Frontal cortex (tissue), 4 donors: ENCODE results near the gene RNF157. TPM values are rescaled to one million over a fixed set of nuclear protein-coding genes. Genes with fewer than 3 reads are reported as not detected.

Experiments used
- DNase-seq, 2 donors: peaks; one replicate each; pipeline ENCODE4 v3.0.0; 2012; ENCODE audit warnings: low spot score in 2 of 2
- FAIRE-seq: peaks from 2 replicates; lab custom pipeline; 2012; peaks lifted over from hg19 to GRCh38; lab: Jason Lieb, UNC
- total RNA-seq: library from RNA; depleted of rRNA; stranded (reverse); fragments of >200 nt; gene quantifications from one replicate; pipeline ENCODE4 v1.2.3, GENCODE V29; 2014
- donor health status: control.
- donor health status: control.
- donor health status: control.

Gene RNF157
- total RNA-seq, 1 donor from 2014 or later = 18.3 TPM

DNA sequence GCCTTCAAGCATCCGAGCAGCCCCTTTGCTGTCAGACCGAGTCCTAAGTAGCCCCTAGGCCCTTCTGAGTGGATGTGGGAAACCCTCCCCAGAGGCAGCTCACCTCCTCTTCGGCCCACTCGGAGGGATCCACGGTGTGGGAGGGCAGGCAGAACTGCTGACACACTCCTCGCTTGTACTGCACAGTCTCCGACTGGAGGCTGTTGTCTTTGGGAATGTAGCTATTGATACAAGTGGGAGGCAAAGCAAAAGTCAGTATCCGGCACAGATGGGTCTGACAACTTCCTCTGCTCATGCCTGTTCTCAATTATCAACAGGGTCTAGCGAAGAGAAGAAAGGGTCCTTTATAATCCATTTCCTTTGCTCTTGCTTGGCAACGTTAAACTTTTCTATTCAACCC is 73.4 kb downstream of the RNF157 start:
- no peak for DNase-seq
- no peak for FAIRE-seq

DNA sequence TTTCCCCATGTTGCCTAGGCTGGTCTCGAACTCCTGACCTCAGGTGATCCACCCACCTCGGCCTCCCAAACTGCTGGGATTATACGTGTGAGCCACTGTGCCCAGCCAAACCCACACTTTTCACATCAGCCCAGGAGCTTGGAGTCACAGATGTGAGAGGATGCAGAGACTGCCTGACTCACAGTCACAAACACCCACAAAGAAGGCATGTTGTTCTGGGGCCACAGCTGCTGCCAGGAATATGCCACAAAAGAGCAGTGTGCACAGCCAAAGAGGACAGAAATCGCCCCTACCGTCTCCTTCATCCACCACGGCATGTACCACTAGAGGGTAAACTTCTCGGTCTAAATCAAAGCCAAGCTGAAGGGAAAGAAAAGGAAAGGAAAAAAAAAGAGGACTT is 74.1 kb downstream of the RNF157 start:
- no peak for FAIRE-seq
- DNase-seq = peak; percentile 48 to 63

DNA sequence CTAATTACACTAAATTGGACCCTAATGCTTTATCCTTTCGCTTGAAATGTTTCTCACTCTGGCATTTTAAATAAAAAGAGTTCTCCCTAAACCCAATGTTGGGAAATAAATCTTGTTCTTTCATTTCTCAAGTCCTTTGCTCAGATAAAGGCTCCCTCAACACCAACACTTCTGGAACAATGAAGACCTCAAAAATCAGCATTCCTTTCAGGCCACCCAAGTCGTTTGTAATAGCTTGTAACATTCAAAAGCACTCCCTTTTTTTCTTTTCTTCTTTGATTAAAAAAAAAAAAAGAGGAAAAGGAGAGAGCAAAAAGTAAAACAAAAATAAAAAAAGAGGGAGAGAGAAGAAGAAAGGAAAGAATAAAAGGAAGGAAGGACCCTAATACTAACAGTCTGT is 76.0 kb downstream of the RNF157 start:
- DNase-seq = no peak
- no peak for FAIRE-seq

DNA sequence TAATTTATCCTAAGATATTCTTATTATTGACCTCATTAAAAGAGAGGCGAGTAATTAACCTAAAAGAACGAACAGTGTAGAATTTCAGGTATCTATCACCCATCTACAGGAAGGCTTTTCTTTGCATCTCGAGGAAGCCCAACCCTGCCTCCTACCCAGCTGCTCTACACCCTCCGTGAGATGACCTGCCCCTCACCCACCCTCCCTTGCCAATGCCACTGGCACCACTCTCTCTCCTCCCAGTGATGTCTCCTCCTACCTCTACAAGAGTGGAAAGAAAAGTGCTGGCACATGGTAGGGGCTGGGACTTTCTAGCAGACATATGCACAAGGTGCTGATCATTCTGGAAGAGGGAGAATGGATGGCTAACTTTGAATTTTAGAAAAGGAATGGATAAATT is 76.4 kb downstream of the RNF157 start:
- no peak for DNase-seq
- no peak for FAIRE-seq

DNA sequence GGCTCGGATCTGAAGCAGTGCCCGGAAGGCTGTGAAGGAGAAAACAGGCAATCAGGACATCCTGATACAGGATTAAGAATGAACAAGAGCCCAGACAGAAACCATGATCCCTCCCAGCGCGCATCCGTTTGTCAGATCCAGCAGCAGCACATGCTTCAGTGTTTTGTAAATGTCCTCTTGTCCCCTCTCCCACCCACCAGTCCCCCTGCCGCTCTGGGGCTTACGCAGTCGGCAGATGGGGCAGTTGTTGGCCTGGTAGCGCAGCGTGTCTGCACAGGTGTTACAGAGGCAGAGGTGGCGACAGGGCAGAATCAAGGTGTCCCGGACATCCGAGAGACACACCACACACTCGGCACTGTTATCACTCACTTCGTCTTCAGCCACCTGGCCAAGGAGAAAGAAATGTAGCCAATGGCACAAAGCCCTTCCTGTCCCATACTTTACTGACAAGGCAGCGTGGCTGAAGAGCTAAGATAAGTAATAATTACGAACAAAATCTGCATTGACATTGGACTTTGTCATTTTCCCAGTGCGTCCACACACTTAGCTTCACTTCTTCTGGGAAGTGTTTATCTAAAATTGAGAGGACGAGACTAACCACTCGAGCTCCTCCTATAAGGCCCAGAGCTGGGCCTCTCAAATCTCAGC is 78.5 kb downstream of the RNF157 start:
- DNase-seq = no peak
- no peak for FAIRE-seq

DNA sequence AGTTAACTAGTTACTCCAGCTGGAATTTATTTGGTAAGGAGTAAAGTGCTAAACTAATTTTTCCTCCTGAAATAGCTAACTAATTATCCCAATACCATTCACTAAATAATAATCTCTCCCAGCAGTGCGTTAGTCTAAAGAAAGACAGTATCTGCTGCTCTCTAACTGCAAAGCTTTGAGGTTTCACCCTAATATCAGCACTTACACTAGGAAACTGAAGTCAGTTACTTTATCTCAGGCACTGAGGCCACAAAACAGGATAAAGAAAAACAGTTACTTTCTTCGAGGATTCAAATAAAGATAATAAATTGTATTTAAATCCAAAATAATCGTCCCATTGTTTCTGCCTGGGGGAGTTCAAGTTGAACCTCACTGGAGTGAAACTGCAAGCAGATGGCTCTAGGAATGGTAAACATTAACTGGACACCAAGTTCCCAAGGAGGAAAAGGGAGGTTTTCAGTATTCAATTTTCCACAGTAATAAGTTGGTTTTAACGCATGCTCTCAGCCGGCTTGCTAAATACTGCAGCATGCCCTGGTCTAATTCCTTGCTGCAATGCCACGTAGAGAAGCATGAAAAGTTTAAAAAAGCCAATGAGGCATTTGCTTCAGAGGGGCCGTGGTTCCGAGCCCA is 79.3 kb downstream of the RNF157 start:
- no peak for DNase-seq
- FAIRE-seq = no peak

DNA sequence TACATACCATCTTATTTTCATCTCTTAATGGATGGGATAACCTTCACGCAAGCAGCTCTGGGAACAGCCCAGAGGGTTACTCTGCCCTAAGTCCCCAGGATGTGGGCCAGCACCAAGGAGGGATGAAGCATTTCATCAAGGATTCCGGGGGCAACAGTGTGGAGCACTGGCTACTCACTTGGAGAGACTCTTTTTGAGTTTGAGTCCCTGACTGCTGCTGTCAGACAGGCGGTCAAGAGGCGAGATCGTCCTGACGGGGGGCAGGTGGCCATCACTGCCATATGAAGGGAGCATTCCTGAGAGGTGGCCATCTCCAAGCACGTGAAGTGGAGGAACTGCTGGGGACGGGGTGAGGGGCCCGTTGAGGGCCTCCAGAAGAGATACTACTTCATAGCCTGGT is 81.1 kb downstream of the RNF157 start:
- DNase-seq = no peak
- FAIRE-seq = no peak

DNA sequence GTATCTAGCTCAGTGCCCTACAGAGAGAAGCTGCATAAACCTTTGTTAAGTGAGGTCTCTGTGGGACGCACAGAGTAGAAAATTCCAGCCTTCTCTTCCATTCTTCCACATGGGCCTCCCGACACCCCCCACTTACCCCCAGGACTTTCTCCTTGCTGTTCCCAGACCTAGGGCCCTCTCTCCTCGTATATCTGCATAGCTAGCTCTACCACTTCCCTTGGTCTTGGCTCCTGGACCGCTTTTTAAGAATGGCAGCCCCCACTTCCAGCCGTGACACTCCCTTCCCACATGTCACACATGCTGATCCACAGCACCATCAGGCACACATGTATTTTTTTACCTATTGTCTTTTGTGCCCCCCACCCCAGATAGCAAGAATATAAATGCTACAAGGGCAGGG is 82.5 kb downstream of the RNF157 start:
- FAIRE-seq (no peak), DNase-seq (no peak)

DNA sequence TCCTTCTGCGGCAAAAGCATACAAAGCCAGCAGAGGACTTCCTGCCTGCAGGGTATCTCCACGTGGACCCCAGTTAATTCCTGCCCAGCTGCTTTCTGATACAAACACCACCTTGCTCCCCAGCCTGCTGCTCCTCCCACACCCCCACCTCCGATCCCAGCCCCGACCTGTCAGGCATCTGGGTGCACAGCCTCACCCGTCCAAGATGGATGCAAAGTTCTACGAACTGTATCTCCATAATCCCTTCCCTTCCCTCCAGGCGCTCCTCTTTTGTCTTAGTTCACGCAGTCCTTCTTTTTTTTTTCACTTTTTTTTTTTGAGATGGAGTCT is 83.7 kb downstream of the RNF157 start:
- no peak for FAIRE-seq

DNA sequence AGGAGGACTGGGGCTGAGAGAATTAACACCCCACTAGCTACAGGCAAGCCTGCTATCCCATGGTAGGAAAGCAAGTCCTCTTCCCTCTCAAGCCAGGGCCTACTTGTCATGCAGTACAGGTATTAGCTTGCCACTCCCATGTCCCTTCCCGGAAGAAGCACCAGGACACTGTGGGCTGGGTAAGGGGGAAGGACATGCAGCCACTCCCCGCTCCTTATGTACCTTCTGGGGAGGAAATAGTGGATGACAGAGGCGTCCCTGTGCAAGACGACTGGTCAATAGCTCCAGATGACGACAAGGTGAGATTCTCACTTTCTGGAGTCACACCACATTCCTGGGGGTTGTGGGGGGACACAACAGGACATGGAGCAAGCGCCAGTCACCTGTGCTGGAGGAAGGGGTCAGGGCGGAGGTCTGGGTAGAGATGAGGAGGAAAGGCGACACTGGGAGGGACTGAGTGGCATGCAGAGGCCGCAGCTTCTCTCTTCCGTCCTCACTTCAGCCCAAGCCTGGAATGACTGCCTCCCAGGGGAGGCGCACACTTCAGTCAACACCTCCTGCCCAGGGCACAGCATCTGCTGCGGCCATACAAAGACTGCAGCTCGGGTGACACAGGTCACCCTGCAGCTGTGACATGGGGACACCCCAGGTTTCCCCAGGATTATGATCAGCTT is 84.2 kb downstream of the RNF157 start:
- FAIRE-seq (no peak), DNase-seq (no peak)

More for the DNA sequence above, 83.7 kb downstream of the RNF157 start:
- DNase-seq = no peak

DNA sequence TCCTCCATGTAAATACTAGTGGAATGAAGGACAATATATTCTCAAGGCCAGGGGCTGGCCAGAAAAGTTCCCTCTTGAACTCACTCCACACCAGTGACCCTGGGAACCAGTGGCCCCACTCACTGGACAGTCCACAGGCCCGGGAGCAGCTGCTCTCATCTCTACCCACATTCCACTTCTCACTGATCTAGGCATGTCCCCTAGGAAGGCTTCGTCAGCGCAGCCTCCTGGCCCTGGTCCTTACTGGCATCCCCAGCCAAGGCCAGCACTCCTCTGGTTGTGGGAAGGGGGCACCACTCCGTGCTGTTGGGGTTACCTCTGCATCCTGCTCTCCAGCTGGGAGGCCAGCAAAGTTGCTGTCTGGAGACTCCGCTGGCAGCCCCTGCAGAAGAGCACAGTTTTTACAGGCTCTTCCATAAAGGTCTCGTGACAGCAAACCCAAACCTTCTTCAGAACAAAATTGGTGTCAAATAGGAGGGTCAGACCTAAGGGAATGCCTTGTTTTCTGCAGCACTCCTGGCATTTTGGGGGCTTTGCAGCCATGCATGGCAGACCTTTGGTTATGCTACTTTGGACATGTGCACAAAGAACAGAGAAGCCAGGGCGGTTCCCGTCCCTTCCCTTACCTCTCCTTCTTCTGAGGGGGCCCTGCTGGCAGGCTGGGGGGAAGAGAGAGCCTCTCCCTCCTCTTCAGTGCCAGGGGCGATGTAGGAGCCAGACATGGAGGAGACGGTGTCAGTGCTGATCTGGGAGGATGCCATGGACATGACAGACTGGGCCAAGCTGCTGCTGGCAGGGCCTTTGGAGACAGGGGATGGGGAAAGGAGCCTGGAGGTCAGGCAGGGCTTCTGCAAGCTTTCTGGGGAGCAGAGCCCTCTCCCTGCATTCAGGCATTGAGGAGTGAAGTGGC is 85.1 kb downstream of the RNF157 start:
- DNase-seq (no peak), FAIRE-seq (no peak)

DNA sequence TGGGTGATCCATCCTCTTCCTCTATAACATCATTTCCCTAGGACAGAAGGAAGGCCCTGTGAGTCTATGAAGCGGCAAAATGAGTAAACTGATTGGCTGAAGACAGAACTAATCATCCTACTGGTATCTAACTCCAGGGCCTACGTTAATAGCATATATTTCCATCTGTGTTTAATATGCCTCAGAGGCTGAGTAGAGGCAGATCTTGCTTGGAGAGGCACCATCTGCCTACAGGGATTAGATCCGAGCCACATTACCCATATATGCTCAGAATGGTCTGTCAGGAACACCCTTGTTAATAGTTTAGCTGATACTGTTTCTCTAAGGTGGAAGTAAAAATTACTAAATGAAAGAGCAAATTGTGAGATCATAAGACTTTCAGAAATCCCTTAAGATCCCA is 86.0 kb downstream of the RNF157 start:
- no peak for DNase-seq
- no peak for FAIRE-seq

DNA sequence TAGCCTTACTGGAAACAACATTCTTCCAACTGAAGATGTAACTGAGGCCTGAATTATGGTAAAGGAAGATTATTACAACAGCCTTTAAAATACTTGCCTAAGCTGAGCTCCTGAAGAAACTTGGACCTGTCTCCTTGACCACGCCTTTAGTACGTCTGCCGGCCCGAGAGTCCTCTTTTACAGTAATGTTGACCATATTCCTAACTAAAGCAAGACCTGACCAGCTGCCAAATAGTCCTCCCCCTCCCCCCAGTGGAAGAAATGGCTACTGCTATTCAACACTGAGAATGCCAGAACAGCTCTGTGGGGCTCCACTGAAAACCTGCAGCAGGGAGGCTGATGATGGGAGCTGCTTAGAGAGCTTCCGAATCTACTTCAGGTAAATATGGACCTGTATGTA is 86.7 kb downstream of the RNF157 start:
- FAIRE-seq = no peak
- no peak for DNase-seq

DNA sequence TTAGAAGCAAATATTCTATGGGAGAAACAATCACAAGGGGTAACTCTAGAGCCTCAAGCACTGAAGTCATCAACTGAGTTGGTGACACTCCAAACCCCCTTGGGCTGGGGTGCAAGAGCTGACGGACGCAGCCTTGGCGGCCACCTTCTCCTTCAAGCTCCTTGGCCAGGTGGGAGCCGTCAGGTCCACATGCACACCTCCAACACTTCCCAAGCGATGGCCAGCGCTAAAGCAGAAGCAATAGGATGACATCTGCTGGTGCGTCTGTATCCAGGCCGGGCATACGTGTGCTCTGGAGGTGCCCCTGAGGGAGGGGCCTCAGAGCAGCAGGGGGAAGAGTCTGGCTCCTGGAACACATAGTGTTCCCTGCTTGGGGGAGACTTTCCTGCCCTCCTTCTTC is 87.1 kb downstream of the RNF157 start:
- FAIRE-seq (no peak), DNase-seq (no peak)

DNA sequence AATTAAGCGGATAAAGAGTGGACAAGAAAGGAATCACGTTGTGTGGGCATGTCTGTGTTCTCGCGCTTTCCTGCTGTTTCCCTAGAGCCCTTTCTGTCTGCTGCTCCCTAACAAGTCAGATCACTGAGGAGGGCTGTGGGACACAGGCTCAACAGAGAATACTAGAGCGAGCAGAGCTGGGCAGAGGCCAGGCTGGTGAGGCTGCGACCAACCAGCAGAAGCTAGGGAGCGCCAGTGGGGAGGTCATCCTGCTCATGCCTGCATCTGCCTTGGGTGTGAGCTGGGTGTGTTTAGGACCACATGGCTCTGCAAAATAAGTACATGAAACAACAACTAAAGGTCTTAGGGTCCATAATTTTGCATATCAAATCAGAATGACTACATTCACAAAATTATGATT is 87.7 kb downstream of the RNF157 start:
- FAIRE-seq (no peak), DNase-seq (no peak)

DNA sequence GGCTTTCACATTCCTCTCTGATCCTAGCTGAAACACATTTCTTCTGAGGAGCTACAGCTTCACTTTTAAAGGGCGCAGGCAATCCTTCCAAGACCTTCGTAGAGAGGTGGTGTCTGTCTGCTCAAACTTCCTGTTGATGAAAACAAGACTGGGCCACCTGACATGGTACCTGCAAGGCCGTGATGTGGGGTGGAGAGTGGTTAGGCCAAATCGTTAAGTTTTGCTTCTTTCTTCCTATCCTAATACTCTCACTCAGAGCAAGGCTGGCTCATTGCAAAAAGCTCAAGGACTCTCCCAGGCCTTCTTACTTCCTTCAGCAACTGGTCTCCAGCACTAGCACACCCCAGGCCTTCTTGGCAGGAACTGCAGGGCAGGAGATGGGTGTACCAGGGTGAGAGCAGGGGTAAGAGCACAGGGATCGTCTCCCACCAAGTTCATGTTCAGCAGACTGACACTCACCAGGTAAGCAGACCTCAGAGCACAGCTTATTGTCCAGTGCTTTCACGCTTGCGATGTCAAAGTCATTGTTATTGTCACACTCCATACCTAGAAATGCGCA is 88.3 kb downstream of the RNF157 start:
- DNase-seq (no peak), FAIRE-seq (no peak)

DNA sequence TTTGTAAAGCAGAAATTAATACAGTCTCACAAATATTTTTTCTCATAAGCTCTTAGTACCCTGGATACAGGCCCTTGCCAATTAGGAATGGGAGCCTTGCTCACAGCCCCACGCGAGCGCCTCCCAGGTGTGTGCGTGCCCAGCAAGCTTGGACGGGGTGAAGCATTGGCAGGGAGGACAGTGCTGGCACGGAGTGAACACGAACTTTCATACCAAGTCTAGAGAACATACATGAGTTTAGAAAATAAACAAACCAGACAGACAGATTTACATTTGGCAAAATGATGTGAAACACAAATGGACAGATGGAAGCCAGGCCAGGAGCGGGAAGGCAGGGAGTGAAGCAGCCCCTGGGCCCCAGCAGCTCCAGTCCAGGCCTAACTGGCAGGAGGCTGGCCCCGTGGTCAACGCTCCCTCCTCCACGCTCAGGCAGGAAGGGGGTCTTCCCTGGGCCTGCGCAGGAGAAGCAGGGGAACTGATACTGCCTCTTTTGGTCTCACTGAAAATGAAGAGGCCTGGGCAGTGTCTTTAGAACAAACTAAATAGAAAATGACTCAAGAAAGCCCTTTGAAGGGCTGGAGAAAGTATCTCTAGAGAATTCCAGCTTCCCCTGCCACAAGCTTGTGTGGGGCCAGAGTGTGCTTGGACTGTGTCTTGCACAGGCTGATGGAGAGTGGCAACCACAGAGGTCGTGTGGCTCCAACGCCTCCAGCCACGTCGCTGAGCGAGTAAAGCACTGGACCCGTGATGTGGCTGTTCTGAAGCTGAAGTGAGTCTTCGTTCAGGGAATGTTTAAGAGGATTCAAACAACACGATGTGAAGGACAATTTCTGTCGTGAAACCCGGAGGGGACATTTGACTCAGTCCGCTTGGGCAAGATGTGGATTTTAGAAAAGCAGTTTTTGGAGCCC is 89.3 kb downstream of the RNF157 start:
- DNase-seq (no peak), FAIRE-seq (no peak)

DNA sequence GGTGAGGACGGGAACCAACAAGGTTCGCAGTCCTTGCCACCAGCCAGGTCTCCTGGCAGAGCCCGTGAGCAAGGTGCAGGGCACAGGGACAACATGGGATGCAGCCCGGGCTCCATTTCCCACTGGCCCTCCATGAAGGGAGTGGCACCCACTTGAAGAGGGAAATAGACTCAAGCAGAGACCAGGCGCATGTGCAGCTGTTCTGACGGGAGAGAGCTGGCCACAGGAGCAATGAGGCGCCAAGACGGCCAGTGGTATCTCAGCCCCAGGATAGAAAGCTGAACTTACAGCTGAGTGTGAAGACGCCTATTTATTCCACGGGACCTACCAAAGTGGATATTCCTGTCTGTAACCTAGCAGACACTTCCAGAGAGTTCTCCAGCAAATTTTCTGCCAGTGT is 91.1 kb downstream of the RNF157 start:
- FAIRE-seq = no peak
- DNase-seq = no peak

DNA sequence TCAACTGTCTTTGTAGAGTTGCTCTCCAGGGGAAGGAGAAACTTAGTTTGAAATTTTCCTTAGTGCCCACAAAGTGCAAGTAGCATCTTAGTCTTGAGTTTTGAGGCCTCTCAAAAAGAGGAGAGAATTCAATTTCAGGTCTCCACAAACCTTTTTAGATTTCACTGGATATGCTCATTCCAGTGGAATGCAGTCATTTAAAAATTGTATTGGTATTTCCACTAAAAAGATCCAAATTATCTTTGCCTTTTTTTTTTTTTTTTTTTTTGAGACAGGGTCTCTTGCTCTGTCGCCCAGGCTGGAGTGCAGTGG is 92.3 kb downstream of the RNF157 start:
- no peak for FAIRE-seq
- no peak for DNase-seq
